Type B pancreatic cell (in vitro differentiated cells): ENCODE data around the gene AP1M2. TPM values are rescaled to one million over a fixed set of nuclear protein-coding genes. Genes with fewer than 3 reads are reported as not detected.

Source experiments
- DNase-seq: peaks from one replicate; pipeline ENCODE4 v3.0.0; 2021; ENCODE audit warnings: mixed read lengths; ENCODE audit not compliant: unreplicated experiment; ENCODE audit errors: extremely low spot score
- H3K27ac Mint-ChIP-seq: 2 replicates; pipeline ENCODE4 v1.8.0; 2021; ENCODE audit warnings: mild to moderate bottlenecking, mixed read lengths
- H3K27me3 Mint-ChIP-seq: 2 replicates; pipeline ENCODE4 v1.8.0; 2021; ENCODE audit warnings: mixed read lengths
- H3K36me3 Mint-ChIP-seq: 2 replicates; pipeline ENCODE4 v1.8.0; 2021; ENCODE audit warnings: mixed read lengths
- H3K4me1 Mint-ChIP-seq: one replicate; pipeline ENCODE4 v1.8.0; 2021; ENCODE audit warnings: mixed read lengths; ENCODE audit not compliant: unreplicated experiment
- H3K4me3 Mint-ChIP-seq: 2 replicates; pipeline ENCODE4 v1.8.0; 2021; ENCODE audit warnings: mild to moderate bottlenecking, mixed read lengths
- H3K9me3 Mint-ChIP-seq: 2 replicates; pipeline ENCODE4 v1.8.0; 2021; ENCODE audit warnings: mixed read lengths
- CTCF ChIP-seq: fragments of 200-600 bp; sonication (generic); conservative IDR thresholded peaks from 2 replicates; pipeline ENCODE4 v1.5.0; 2021; ENCODE audit warnings: antibody characterized with exemption, mild to moderate bottlenecking
- long read RNA-seq: library from polyadenylated mRNA; unstranded; transcript quantifications from one replicate; pipeline ENCODE4 v2.0.0, GENCODE V29; 2020
- total RNA-seq: library from RNA; stranded (reverse); gene quantifications from 2 replicates; pipeline ENCODE4 v1.2.1, GENCODE V29; 2021; ENCODE audit warnings: low replicate concordance

The AP1M2 gene
- 45.2 and 104 TPM in 2 replicates for total RNA-seq
- long read RNA-seq, transcript AP1M2-207 (12 exons, 1,757 nt): minor isoform, 126 of 701 reads
- long read RNA-seq, transcript AP1M2-201 (12 exons, 1,749 nt): major isoform, 527 of 701 reads
- long read RNA-seq, partial matches to known transcripts: 11 of 701 reads
- long read RNA-seq, other reads (novel, unspliced or antisense): 37 of 701 reads

- TF ChIP-seq CTCF: no peak
- Mint-ChIP-seq H3K36me3 (no peaks in the 10 kb centered on the region), H3K27ac (peak within 1 kb of the TSS; percentile 70), H3K4me1 (peaks cover 7% of the 10 kb centered on the region), H3K27me3 (peaks cover 28% of the 10 kb centered on the region), H3K9me3 (no peaks in the 10 kb centered on the region), H3K4me3 (peak within 1 kb of the TSS; percentile 89)
- no peak for DNase-seq
Measured at GRCh38 chr19:10587022-10587838, at the start of gene AP1M2. Gene AP1M2, minus strand, starts transcription at chr19:10587312. Its CDS starts 81 bp downstream, at chr19:10587231.

GRCh38 chr19:10636304-10636972 is 49.3 kb upstream of the AP1M2 start:
- no peak for TF ChIP-seq CTCF
- no peaks in the 10 kb centered on the region for H3K27me3 Mint-ChIP-seq
- no peaks in the 10 kb centered on the region for H3K9me3 Mint-ChIP-seq
- H3K27ac Mint-ChIP-seq: no peak overlapping the region
- no peak for DNase-seq
- no peaks in the 10 kb centered on the region for H3K4me1 Mint-ChIP-seq
- peaks cover 23% of the 10 kb centered on the region for H3K36me3 Mint-ChIP-seq
- no peak overlapping the region for H3K4me3 Mint-ChIP-seq

GRCh38 chr19:10634963-10635362 is 47.9 kb upstream of the AP1M2 start:
- H3K27me3 Mint-ChIP-seq: no peaks in the 10 kb centered on the region
- H3K9me3 Mint-ChIP-seq: no peaks in the 10 kb centered on the region
- H3K36me3 Mint-ChIP-seq: peaks cover 27% of the 10 kb centered on the region
- TF ChIP-seq CTCF: no peak
- no peak for DNase-seq
- no peak overlapping the region for H3K4me3 Mint-ChIP-seq
- H3K27ac Mint-ChIP-seq: no peak overlapping the region
- H3K4me1 Mint-ChIP-seq: no peaks in the 10 kb centered on the region

GRCh38 chr19:10634430-10634829 is 47.3 kb upstream of the AP1M2 start:
- no peak overlapping the region for H3K27ac Mint-ChIP-seq
- H3K36me3 Mint-ChIP-seq: peaks cover 27% of the 10 kb centered on the region
- H3K4me1 Mint-ChIP-seq: no peaks in the 10 kb centered on the region
- no peak overlapping the region for H3K4me3 Mint-ChIP-seq
- H3K9me3 Mint-ChIP-seq: no peaks in the 10 kb centered on the region
- no peak for TF ChIP-seq CTCF
- DNase-seq: no peak
- no peaks in the 10 kb centered on the region for H3K27me3 Mint-ChIP-seq

- H3K9me3 Mint-ChIP-seq: no peaks in the 10 kb centered on the region
- no peak for DNase-seq
- H3K4me1 Mint-ChIP-seq: no peaks in the 10 kb centered on the region
- H3K27ac Mint-ChIP-seq: no peak overlapping the region
- no peak overlapping the region for H3K4me3 Mint-ChIP-seq
- H3K27me3 Mint-ChIP-seq: no peaks in the 10 kb centered on the region
- peaks cover 28% of the 10 kb centered on the region for H3K36me3 Mint-ChIP-seq
- no peak for TF ChIP-seq CTCF
Measured at GRCh38 chr19:10631874-10632273, 44.8 kb upstream of the AP1M2 start.
